HG03442 (cell line): Measurements from ENCODE around the gene KIF26B.

Source experiments
- ATAC-seq: cut with Tn5 transposase; IDR thresholded peaks from one replicate; pipeline ENCODE4 v1.9.1; 2021; ENCODE audit warnings: mild to moderate bottlenecking, moderate library complexity; ENCODE audit not compliant: unreplicated experiment

Gene KIF26B

DNA sequence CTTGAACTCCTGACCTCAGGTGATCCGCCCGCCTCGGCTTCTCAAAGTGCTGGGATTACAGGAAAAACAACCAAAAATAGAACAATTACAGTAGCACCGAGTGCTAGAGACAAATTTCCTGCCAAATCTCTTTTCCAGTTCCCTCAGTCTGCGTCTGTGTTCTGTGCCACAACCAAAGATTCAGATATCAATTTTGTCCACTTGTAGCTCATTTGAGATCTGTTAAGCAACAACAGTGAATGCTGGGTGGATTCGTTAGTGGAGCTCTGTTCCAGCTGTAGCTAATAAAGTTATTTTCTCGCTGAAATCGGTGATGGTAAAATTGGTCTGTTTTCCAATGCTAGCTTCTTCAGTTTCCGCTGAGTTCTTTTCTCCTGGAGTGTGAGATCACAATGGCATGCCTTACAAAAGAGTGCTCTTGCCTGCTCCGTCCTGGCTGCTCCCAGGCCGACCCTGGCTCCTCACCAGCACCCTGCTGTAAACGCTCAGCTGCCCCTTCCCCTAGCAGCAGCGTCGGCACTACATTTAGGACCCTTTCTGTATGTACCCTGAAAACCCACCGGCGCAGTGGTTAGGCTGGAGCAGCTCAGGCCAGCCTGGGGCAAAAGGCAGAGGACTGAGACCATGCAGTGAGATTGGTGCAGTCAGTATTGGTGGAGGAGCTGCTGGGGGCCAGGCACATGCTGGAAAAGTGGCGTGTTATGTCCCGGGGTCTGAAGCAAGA is 395.4 kb downstream of the KIF26B start:
- no peak for ATAC-seq

DNA sequence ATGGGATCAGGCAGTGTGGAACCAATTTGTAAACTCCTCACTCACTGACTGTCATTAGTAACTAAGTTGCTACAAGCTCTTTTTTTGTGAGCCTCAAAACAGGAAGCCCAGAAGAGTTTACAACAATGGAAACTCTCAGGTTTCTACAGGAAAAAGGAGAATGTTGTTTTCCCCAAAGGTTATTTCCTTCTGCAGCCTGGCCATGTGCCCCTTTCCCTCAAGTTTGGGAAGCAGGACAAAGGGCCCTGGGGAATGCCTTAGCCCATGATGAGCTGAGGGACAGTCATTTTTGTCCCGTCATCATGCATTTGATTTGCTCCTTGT is 395.9 kb downstream of the KIF26B start:
- no peak for ATAC-seq

DNA sequence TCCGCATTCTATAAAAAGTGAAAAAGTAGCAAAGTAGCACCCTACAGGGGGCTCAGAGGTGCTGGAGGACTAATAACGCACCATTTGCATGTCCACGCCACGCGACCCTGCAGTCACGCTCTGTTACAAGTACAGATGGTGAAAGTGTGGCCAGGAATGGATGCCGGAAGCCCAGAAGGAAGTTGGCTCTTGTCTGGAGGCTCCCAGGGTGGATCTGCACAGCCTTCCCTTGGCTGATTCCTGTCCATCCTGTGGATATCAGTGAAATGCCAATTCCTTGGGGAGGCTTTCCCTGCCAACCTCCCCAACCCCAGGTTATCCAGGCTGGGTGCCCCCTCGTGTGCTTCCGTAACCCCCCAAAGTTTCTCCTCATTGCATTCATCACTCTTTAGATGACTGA is 396.8 kb downstream of the KIF26B start:
- no peak for ATAC-seq

DNA sequence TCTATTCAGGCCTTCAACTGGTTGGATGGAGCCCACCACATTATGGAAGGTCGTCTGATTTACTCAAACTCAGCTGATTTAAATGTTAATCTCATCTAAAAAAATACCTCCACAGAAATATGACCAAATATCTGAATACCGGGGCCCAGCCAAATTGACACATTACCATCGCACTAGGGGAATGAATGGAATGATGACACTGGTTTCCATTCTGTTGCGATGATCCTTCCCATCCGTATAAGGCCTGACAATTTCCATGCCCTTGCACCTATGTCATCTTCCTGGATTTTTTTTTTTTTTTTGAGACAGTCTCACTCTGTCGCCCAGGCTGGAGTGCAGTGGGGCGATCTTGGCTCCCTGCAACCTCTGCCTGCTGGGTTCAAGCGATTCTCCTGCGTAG is 397.5 kb downstream of the KIF26B start:
- no peak for ATAC-seq

GRCh38 chr1:245556057-245556456 is 401.3 kb downstream of the KIF26B start:
- no peak for ATAC-seq

- no peak for ATAC-seq
Observed at GRCh38 chr1:245558069-245558468, 403.3 kb downstream of the KIF26B start.

DNA sequence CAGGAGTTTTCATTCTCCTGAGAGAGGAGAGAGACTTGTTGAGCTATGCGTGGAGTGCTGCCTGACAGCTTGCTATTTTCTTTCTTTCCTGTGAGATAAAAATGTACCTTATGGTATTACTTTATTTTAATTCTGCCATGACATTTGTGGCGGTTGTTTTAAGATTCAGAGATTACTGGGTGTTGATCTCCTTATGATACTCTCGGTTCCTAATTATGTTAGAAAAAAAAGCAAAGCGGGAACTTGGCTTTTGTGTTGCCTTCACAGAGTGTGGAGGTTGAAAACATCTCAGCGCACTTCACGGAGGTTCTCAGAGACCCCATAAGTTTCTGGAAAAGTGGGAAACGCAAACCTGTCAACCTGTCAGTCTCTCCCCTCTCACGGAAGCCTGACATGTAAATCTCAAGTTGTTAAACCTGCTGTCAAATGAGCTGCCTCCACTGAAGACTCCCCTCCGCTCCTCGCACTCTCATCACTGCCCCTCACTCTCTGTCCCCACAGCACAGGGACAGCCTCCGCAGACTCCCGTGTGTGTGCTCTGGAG is 405.6 kb downstream of the KIF26B start:
- no peak for ATAC-seq

GRCh38 chr1:245561665-245562234 is 407.0 kb downstream of the KIF26B start:
- ATAC-seq, result no peak

DNA sequence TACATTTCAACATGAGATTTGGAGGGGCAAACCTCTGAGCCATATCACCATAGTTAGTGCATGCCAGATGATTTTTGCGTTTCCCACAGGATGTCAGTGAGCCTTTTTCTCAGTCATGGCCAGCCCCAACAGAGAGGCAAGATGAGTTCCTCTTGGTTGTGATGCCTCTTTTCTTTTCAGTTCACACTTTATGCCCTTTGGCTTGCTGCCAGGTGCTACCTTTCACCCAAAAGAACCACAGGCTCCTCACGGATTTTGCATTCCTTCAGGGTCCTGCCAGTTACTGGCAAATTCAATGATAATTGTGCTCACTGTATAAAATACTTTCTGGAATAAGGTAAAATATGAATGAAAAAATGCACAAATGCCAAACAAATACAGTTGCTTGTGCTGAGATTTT is 411.3 kb downstream of the KIF26B start:
- ATAC-seq, result no peak

GRCh38 chr1:245566952-245567351 is 412.2 kb downstream of the KIF26B start:
- ATAC-seq, result no peak

GRCh38 chr1:245571815-245572294 is 417.1 kb downstream of the KIF26B start:
- no peak for ATAC-seq

DNA sequence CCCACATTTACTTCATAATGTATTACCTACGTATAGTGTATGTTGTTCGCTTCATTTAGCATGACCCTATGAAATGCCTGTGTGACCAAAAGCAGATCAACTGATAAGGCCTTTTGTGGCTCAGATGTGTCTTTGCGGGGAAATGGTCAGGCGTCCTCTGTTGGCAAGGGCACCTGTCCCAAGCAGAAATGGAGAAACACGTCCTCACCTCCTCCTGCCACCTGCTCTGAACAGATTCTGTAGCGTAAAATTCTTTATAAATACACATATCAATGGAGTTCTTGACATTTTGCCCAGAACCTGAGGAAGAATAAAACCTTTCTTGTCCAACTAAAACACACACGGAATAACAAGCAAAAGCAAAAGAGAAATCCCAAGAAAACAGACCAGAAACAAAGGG is 417.9 kb downstream of the KIF26B start:
- no peak for ATAC-seq

GRCh38 chr1:245575710-245576109 is 420.9 kb downstream of the KIF26B start:
- ATAC-seq, result no peak

GRCh38 chr1:245576323-245576722 is 421.5 kb downstream of the KIF26B start:
- no peak for ATAC-seq

GRCh38 chr1:245577191-245578157 is 422.7 kb downstream of the KIF26B start:
- no peak for ATAC-seq

GRCh38 chr1:245578308-245578707 is 423.5 kb downstream of the KIF26B start:
- no peak for ATAC-seq

DNA sequence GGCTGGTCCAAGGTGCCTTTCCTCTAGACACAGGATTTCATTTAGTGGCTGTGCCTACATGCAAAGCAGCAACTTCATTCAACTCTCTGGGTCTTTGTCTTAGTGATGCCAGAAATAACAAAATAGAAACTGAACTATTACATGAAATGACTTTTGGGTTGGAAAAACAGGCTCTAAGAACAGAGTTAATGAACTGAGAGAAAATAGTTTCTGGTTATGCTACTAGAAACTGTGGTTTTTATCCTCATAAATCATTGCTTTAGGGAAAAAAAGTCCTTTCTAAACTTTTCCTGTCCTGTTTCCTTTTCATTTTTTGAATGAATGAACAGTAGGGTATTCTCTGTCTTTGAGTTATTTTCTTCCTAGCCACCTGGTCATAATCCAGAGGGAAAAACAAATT is 424.0 kb downstream of the KIF26B start:
- ATAC-seq, result no peak

GRCh38 chr1:245579881-245580280 is 425.1 kb downstream of the KIF26B start:
- ATAC-seq, result no peak

DNA sequence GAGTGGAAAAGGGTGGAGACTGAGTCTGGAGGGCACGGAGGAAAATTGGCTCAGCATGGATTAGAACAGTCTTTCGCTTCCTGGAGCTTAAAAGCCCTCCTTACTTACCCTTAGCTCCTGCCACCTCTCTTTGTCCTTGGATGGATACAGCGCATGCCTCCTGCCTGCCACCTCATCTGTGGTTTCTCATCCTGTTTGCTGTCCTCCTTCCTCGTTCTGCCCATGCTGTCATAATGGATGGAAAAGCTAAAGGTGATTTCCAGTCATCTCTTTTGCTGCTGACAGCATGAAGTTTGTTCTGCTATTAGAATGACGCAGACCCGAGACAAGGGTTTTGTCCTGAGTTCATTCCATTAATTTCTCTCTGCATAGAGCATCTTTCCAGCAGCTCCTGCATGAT is 425.9 kb downstream of the KIF26B start:
- ATAC-seq, result no peak

- ATAC-seq, result no peak
Observed at GRCh38 chr1:245582026-245582425, 427.2 kb downstream of the KIF26B start.

GRCh38 chr1:245583081-245583480 is 428.3 kb downstream of the KIF26B start:
- ATAC-seq, result no peak
